Raji (cell line): ENCODE results near the gene THSD4.

Source experiments
- POLR2A ChIP-seq: IDR thresholded peaks from 2 replicates; pipeline ENCODE4 v1.6.1; 2011; ENCODE audit warnings: low read depth, low read length, control low read depth; ENCODE audit not compliant: insufficient read depth

The THSD4 gene

DNA sequence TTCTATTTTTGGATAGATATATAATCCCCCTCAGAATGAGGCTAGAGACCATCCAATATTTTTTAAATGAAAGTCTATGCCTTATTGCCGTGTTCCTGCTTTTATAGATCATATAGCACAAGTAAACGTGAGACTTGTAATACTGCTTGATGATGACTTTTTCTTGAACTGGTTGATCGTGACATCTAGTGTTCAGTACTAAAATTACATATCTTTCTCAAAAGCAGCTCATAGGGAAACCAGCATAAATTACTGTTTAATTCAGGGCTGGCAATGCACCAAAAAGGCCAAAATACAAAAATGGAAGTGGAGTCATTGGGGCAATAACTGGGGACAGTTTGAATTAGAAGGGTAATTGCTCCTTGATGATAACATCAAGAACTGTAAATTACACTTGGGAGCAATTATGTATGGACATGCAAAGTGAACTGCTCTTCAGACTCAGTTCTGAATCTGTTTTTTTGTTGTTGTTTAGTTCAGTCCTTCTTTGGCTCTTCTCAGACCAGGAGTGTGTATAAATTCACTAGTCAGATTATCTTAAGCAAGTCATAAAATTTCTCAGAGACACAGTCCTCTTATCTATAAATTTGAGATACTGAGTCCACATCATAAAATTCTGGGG, 325.3 kb downstream of the THSD4 start:
- TF ChIP-seq POLR2A: no peak

DNA sequence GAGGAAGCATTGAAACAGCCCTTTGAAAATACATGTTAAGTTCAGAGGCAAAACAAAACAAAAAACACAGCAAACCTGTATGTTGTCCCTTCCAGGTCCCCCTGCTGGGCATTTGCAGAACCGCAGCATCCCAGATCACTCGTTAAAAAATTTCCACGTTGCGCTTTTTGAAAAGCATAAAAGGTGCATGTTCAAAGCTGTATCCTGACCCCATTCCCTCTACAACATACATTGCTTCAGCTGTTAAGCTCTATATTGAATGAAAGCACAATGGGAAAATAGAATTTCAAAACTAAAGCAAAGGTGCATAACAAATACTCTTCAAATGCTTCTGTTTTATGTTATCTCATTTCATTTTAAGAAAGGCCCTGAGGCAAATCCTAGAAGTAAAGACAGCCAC, 328.3 kb downstream of the THSD4 start:
- TF ChIP-seq POLR2A: no peak

DNA sequence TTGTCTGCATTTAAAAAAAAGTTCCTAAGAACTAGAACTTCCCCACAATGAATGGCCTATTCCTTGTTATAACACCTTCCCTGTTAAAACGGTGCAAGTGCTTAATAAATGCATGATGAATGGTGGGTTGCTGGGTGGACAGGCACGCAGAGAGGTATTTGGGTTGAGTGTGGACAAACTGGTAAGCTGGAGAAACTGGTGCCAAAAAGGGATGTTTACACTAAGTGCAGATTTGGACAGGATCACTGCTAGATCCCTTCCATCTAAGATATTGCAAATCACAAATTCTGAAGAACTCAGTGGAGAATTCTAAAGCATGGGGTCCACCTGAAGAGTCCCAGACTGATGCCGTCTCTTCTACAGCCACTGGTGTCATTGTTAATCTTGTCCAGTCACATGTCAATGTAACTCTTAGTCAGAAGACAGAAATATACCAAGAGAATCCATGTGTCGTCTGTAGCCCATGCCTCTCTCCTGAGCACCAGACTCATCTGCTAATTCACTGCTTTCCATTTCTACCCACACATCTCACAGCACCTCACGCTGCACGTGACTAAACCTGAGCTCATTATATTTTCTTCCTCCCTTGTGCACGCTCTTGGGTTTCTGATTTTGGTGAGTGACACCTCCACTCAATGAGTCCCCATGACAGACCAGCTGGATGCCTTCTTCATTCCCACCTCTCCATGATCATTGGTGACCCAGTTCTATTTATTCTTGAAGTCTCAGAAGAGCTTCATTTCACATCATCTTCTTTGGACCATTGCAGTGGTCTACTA, 328.9 kb downstream of the THSD4 start:
- no peak for TF ChIP-seq POLR2A

DNA sequence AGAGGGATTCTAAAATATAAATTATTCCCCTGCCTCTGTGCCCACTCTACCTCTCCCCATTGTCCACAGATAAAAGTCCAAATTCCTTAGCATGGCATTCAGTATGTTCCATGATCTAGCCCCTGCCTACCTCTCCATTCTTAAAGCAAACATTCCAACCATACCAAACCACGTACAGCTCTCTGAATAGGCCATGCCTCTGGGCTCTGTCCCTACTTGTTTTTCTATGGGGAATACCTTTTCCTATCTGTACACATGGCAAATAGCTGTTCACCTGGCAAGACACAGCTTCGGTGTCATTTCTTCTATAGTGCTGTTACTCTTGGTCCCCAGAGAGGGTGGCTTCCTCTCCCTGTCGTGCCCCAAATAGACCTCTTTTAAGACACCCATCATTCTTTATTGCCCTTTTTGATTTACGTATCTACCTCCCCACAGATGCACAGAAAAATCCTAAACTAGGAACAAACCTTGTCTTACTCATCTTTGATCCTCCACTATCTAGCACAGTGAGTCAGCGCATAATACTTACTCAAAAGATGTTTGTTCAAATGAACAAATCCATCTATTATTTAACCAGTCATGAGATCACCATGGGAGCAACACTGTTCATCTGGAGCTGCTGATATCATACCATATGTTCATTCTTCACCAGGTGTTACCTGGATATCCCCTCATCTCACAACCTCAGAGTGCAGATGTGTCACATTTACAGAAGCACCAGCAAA, 329.8 kb downstream of the THSD4 start:
- no peak for TF ChIP-seq POLR2A

DNA sequence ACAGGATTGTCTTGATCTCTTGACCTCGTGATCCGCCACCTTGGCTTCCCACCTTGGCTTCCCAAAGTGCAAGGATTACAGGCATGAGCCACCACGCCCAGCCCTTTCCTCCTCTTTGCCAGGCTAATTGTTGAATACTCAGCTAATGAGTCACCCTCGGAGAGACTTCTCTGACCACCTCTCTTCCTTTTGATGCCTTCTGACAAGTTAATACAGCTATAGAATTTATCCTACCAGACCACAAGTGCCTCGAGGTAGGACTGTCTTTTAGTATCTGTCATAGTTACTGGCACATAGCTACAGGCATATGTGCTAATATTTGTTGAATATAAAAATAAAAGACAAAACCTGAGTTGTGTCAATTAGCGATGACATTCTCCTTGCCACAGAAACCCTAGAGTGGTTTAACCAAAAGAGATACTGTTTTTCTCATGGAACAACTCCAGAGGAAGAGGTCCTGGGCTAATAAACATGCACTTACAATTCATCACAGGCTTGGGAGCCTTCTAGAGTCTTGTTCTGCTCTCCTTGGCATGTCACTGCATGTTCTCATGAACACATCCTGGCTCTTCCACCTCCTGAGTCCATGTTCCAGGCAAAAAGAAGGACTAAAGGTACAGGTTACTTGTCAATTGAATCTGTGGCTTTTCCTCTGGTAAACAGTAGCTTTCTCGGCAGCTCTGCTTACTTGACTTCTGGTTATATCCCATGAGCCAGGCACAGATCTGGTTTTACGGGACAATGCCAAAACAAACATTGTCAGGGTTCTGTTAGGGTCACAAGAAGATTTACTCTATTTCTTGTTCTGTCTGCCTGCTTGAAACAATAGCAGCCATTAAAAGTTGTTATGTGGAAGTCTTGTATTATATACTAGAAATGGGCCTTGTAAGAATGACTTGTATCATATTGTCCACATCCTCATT, 332.3 kb downstream of the THSD4 start:
- TF ChIP-seq POLR2A: no peak

DNA sequence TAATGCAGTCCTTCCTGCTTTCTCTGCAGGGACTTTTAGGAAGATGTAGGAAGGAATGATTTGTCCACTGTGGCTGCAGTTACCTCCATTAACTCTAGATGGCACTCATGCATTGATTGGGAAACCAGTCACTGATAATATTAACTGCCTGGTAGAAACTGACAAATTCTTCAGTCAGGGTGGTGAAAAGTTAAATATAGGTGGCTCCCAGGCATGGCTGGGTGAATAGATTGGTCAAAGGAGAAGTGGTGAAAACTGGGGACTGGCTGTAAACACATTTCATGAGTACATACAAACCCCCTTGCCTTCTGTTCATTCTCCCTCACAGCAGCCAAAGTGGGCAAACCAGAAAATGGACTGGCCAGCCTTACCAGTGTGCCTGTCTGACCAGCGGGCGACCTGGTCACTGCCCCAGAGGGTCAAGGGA, 333.4 kb downstream of the THSD4 start:
- TF ChIP-seq POLR2A: no peak

DNA sequence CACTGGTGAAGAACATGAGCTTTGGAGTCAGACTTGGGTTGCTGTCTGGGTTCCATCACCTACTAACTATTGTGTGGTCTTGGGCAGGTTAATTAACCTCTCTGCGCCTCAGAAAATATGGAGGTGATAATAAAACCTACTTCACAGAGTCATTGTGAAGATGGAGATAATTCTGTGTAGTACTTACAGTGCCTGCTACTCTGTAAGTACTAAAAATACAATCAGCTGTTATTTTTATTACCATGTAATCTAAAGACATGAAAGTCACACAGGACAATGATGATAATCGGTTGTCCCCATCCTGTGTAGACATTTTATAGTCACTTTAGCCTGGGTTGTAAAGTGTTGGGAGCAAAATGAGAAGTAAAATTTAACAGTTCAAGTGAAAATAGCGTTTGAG, 334.1 kb downstream of the THSD4 start:
- TF ChIP-seq POLR2A: no peak

DNA sequence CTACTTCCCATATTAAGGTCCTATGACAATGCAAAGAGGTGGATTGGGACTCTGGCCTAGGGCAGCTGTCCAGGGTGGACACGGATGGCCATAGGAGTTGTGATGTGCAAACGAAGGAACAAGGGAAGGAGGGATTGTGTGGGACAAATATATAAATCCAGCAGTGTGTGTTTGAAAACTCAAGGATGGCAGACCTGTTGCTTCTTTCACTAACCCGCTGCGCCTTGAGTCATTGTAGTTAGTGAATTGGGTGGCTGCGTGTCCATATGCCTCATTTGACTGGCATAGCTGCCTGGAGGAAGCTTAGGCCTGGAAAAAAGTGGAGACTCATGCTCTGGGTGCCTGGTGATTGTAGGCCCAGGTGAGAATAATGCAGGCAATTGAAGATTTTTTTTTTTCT, 334.7 kb downstream of the THSD4 start:
- no peak for TF ChIP-seq POLR2A

DNA sequence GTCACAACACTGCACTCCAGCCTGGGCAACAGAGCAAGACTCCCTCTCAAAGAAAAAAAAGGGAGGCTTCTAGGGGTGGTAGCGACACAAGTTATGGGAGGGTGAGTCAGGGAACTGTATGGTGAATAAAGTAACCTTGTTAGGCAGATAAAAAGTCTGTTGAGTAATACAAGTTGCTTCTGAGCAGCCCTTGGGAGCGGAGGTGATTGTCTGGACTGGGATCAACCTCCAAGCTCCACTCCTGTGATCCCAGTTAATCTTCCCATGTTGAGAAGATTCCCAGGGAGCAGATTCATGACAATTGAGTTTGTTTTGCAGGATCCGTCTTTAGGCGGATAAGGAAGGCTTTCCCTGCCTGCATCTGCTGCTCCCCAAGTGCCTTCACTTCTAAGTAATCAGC, 335.9 kb downstream of the THSD4 start:
- TF ChIP-seq POLR2A: no peak

DNA sequence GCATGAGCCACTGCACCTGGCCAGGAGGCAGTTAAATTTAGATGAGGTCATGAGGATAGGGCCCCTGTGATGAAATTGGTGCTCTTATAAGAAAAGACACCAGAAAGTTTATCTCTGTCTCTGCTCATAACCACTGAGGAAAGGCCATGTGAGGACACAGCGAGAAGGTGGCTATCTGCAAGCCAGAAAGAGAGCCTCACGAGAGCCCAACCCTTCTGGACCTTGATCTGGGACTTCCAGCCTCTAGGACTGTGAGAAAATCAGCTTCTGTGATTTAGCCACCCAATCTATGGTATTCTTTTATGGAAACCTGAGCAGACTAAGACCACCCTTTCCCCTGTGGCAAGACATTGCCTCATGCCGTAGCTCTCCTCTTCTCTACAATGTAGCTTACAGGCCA, 337.6 kb downstream of the THSD4 start:
- TF ChIP-seq POLR2A: no peak

DNA sequence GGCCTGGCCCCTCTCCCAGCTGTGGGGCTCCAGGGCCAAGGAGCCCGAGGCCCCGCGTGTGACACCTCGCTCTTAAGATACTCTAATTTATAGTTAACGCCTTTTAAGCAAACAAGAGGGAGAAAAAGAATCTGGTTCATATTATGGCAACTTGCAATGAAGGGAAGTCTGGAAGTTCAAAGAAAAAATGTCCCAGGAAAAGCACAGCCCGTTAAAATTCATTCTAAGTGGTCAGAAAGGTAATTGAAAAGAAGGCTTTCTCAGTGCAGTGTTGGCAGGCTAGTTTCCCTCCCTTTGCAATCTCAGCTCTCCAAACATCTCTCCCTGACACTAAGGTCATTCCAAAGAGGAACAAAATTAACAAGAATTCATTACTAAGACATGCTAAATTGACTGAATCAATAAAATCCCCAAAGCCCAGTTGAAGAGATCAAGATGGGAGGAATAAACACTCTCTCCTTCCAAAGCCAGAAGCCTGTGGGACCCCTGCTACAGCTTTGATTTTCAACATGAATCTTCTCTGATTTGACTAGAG, 339.3 kb downstream of the THSD4 start:
- TF ChIP-seq POLR2A: no peak

DNA sequence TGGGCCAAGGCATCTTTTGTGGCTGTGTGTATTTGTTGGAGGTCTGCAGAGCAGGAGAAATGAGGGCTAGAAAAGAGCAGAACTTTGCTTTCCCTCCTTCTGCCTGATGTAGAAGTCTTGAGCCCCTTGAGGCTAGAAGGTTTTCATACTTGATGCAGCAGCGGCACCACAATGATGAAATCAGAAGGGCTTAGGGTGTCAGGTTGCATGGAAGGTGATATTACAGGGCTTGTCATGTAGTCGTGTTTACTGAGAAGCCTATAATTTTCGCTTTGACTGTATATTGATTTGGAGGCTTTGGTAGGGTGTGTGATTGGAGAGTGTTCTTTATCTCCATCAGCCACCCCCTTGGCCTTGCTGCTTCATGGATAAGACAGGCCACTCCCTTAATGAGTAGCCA, 339.8 kb downstream of the THSD4 start:
- no peak for TF ChIP-seq POLR2A

DNA sequence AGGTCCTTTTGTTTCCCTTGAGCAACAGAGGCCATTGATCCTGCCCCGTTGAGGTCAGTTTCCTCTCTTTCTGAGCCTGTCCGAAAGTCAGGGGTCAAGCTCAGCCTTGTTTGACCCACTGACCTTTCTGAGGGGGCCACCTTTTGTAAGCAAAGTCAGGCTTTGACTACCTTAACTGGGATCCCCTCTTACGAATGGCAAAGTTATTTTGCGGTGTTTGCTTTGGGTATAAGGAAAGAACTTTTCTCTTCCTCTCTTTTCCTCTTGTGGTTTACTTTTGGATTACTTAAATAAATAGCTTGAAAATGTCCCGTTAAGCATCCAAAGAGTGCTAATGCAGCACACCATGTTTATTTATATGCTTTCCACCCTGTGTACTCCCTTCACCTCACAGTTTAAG, 340.6 kb downstream of the THSD4 start:
- TF ChIP-seq POLR2A: no peak

DNA sequence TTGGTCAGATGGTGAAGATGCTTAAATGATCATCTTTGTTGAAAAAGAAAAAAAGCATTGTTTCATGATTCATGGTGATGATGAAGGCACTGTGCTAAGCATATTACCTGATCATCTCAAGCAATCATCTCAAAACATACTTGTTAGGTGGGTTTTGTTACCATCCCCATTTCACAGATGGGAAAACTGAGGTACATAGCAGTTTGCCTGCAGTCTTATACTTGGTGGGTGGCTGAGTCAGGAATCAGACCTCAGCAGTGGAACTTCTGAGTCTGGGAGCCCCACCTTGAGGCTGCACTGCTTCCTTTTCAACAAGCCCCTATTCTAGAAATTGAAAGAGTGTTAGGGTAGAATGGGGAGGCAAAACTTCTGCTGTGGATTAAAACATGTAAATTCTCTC, 341.1 kb downstream of the THSD4 start:
- TF ChIP-seq POLR2A: no peak

DNA sequence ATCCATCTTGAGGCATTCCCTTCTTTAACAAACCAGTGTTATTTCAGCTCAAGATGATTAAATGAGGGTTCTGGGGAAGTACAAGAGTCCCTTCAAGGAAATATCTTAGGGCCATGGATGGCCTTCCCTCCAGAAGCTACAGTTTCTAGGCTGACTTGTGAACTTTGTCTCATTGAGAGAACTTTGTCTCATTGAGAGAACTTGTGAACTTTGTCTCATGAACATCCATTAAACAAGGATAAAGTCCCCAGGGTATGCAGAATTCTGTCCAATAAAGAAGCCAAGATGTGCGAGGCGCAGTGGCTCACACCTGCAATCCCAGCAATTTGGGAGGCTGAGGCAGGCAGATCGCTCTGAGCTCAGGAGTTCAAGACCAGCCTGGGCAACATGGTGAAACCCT, 341.5 kb downstream of the THSD4 start:
- TF ChIP-seq POLR2A: no peak
